Neural cell (in vitro differentiated cells): Measurements from ENCODE around the gene XDH.

Experiments
- CTCF ChIP-seq: fragments of 450-650 bp; IDR thresholded peaks from 2 replicates; pipeline ENCODE4 v1.5.1; 2014; ENCODE audit warnings: antibody characterized with exemption, mild to moderate bottlenecking, moderate library complexity; ENCODE audit not compliant: poor library complexity, severe bottlenecking
- POLR2AphosphoS5 ChIP-seq: IDR thresholded peaks from 2 replicates; pipeline ENCODE4 v1.6.1; 2012
- RAD21 ChIP-seq: fragments of 450-650 bp; conservative IDR thresholded peaks from 2 replicates; pipeline ENCODE4 v1.6.1; 2014; ENCODE audit warnings: antibody characterized with exemption, mild to moderate bottlenecking, moderate library complexity

- no peak for TF ChIP-seq CTCF
- no peak for TF ChIP-seq POLR2AphosphoS5
- no peak for TF ChIP-seq RAD21
These were observed 127.5 kb downstream of the XDH start for GRCh38 chr2:31286961-31287550.
